ENCODE data around the gene DBP. TPM values are rescaled to one million over a fixed set of nuclear protein-coding genes. Genes with fewer than 3 reads are reported as not detected.

DBP gene
- total RNA-seq, 1 donor: 20.9 TPM

GRCh38 chr19:48635966-48636858, 967 bp downstream of the DBP start:
- TF ChIP-seq, protein P1, sequence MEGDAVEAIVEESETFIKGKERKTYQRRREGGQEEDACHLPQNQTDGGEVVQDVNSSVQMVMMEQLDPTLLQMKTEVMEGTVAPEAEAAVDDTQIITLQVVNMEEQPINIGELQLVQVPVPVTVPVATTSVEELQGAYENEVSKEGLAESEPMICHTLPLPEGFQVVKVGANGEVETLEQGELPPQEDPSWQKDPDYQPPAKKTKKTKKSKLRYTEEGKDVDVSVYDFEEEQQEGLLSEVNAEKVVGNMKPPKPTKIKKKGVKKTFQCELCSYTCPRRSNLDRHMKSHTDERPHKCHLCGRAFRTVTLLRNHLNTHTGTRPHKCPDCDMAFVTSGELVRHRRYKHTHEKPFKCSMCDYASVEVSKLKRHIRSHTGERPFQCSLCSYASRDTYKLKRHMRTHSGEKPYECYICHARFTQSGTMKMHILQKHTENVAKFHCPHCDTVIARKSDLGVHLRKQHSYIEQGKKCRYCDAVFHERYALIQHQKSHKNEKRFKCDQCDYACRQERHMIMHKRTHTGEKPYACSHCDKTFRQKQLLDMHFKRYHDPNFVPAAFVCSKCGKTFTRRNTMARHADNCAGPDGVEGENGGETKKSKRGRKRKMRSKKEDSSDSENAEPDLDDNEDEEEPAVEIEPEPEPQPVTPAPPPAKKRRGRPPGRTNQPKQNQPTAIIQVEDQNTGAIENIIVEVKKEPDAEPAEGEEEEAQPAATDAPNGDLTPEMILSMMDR (IDR thresholded peaks at IDR 0.05; ENCODE audit: insufficient read depth, low read length): no peak
- no peak for DNase-seq (ENCODE audit: low read depth)
- peak overlapping the region; percentile 73 for H3K4me3 ChIP-seq (ENCODE audit: low read depth, low read length)

- H3K4me3 ChIP-seq (ENCODE audit: low read depth, low read length): peak overlapping the region; percentile 73
- TF ChIP-seq, protein P1 (IDR thresholded peaks at IDR 0.05; ENCODE audit: insufficient read depth, low read length): no peak
- no peak for DNase-seq (ENCODE audit: low read depth)
These were observed 1.8 kb downstream of the DBP start for GRCh38 chr19:48635263-48635965.

DNA sequence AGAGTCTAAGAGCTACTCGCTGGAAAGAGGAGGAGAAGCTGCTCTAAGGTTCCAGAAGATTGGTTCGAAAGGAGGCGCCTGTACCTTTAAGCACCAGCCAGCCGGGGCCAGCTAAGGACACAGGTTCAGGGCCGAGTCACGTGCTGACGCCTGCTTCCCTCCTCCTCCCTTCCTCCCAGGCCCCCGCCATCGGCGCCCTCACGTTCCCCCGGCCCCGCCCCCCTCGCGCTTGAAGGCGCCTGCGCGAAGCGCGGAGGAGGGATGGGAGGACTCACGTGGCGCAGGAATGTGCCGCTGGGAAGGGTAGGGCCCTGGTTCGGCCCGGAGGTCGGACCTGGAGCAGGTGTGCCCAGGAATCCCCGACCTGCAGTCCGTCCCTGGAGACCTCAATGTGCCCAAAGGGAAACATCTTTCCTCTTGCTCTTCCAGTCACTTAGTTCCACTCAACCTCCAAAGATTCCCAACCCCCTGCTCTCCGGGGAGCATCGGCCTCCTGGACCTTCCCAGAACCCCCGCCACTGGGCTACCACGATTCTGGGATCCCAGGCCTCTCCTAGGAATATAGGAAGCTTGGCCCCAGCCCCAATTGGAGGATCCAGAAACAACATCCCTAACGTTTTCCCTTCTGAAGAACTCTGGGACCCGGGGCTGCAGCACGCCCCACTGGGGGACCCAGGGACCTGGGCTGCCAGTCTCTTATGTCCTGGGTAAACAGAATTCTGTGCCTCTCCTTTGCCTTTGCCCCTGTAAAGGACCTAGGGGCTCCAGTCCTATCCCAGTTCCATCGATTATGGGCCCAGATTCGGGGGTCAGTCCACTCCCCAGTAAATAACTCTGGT, 2.5 kb downstream of the DBP start:
- TF ChIP-seq, protein P1 (IDR thresholded peaks at IDR 0.05; ENCODE audit: insufficient read depth, low read length): no peak
- peak; percentile 95 for DNase-seq (ENCODE audit: low read depth)
- peak overlapping the region; percentile 48 for H3K4me3 ChIP-seq (ENCODE audit: low read depth, low read length)

GRCh38 chr19:48634036-48634342, 3.2 kb downstream of the DBP start:
- peak overlapping the region; percentile 47 for H3K4me3 ChIP-seq (ENCODE audit: low read depth, low read length)
- DNase-seq (ENCODE audit: low read depth): no peak
- TF ChIP-seq, protein P1 (IDR thresholded peaks at IDR 0.05; ENCODE audit: insufficient read depth, low read length): no peak

GRCh38 chr19:48633148-48634035, 3.8 kb downstream of the DBP start:
- TF ChIP-seq, protein P1 (IDR thresholded peaks at IDR 0.05; ENCODE audit: insufficient read depth, low read length): no peak
- DNase-seq (ENCODE audit: low read depth): no peak
- no peak overlapping the region for H3K4me3 ChIP-seq (ENCODE audit: low read depth, low read length)

Data from fibroblast of the aortic adventitia (primary cell).